Measurements from ENCODE around the gene BSG. TPM values are rescaled to one million over a fixed set of nuclear protein-coding genes. Genes with fewer than 3 reads are reported as not detected.

Gene BSG
- polyA plus RNA-seq, 2 donors, result 189 to 210 TPM

DNA sequence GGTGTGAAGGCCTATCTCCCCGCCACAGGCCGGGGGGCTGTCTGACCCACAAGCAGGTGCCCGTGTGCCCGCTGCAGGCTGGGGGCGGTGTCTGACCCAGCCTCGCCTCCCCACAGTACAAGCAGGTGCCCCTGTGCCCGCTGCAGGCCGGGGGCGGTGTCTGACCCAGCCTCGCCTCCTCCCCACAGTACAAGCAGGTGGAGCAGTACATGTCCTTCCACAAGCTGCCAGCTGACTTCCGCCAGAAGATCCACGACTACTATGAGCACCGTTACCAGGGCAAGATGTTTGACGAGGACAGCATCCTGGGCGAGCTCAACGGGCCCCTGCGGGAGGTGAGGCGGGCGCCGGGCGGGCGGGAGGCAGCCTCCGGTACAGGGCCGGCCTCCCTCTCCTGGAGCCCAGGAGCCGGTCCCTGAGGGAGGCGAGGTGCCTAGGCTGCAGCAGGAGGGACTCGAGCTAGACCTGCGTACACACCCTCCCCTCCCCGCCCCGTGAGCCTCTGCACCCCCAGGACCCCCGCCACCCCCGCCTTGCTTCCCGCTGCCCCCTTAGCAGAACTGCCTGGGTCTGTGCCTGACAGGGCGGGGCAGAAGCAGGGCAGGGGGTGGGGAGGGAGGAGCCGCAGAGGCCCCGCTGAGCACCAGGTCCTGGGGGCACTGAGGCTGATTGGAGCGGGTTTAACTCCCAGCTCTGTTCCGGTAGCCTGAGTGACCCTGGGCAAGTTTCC is 37.8 kb downstream of the BSG start:
- H3K36me3 ChIP-seq (ENCODE audit: control insufficient read depth in 2 of 2, insufficient read depth in 2 of 2, low read length in 1 of 2), result no peaks in the 10 kb centered on the region
- H3K27me3 ChIP-seq (ENCODE audit: control insufficient read depth in 1 of 2, insufficient read depth in 2 of 2, low read length in 2 of 2), result peaks cover 0 to 4% of the 10 kb centered on the region in 2 donors
- H3K4me1 ChIP-seq (ENCODE audit: control insufficient read depth in 2 of 2, insufficient read depth in 2 of 2, low read length in 1 of 2), result no peaks in the 10 kb centered on the region
- no peaks in the 10 kb centered on the region for H3K9me3 ChIP-seq (ENCODE audit: control insufficient read depth in 2 of 2, insufficient read depth in 1 of 2, low read depth in 1 of 2, low read length in 1 of 2)
- peak overlapping the region; percentile 13 to 34 for H3K27ac ChIP-seq (ENCODE audit: low read depth in 2 of 2, low read length in 1 of 2)
- WGBS, 2 donors, result 39 to 49% methylated on average over 32 to 38 of the region's 38 CpGs
- peak overlapping the region in 1 of 2 donors; percentile 33 for H3K4me3 ChIP-seq (ENCODE audit: low read depth in 1 of 2, low read length in 2 of 2)

DNA sequence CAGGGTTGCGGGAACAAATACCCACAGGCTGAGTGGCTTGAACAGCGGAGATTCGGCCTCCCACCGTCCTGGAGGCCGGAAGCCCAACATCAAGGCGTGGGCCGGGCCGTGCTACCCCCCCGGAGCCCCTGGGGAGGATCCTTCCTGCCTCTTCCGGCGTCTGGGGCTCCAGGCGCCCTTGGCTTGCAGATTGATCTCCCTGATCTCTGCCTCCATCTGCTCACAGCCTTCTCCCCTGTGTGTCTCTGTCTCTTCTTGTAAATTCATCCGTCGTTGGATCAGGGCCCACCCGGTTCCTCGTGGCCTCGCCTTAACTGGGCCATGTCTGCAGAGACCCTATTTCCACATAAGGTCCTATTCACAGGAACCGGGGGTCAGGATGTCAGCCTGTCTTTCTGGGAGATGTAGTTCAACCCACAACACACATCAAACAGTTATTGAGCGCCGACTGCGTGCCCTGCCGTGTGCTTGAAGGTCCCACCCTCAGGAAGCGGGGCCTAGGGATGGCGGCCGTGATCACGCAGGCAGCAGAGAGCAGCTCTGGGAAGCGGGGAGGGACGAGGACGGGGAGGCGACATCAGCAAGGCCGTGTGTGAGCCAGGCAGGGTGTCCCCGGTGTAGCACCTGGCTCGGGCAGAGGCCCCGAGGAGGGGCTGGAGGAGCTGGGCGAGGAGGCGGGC is 38.5 kb downstream of the BSG start:
- peak overlapping the region; percentile 11 to 34 for H3K27ac ChIP-seq (ENCODE audit: low read depth in 2 of 2, low read length in 1 of 2)

DNA sequence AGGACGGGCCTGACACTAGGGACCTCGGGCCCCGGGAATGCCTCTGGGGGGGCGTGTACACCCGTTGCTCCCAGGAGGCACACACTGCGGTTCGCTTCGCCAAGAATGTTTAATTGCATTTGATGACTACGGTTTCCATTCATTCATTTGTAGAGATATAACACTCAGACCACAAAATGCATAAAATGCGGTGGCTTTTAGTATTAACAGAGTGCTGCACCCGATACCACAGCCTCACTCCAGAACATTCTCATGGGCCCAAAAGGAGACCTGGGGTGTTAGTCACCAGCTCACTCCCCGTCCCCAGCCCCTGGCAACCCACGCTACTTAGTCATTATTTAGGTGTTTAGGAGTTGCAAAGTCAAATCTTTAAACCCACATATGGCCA is 39.1 kb downstream of the BSG start:
- WGBS, 2 donors, result 32 to 36% methylated on average over 13 of the region's 13 CpGs
- peak overlapping the region in 1 of 2 donors; percentile 24 for H3K4me3 ChIP-seq (ENCODE audit: low read depth in 1 of 2, low read length in 2 of 2)
- H3K9me3 ChIP-seq (ENCODE audit: control insufficient read depth in 2 of 2, insufficient read depth in 1 of 2, low read depth in 1 of 2, low read length in 1 of 2), result peaks cover 0 to 2% of the 10 kb centered on the region in 2 donors
- H3K4me1 ChIP-seq (ENCODE audit: control insufficient read depth in 2 of 2, insufficient read depth in 2 of 2, low read length in 1 of 2), result peaks cover 0 to 3% of the 10 kb centered on the region in 2 donors
- H3K36me3 ChIP-seq (ENCODE audit: control insufficient read depth in 2 of 2, insufficient read depth in 2 of 2, low read length in 1 of 2), result no peaks in the 10 kb centered on the region
- peaks cover 0 to 4% of the 10 kb centered on the region in 2 donors for H3K27me3 ChIP-seq (ENCODE audit: control insufficient read depth in 1 of 2, insufficient read depth in 2 of 2, low read length in 2 of 2)
- H3K27ac ChIP-seq (ENCODE audit: low read depth in 2 of 2, low read length in 1 of 2), result no peak overlapping the region

More for the DNA sequence above, 38.5 kb downstream of the BSG start:
- H3K4me3 ChIP-seq (ENCODE audit: low read depth in 1 of 2, low read length in 2 of 2), result peak overlapping the region in 1 of 2 donors; percentile 33
- H3K4me1 ChIP-seq (ENCODE audit: control insufficient read depth in 2 of 2, insufficient read depth in 2 of 2, low read length in 1 of 2), result no peaks in the 10 kb centered on the region
- H3K36me3 ChIP-seq (ENCODE audit: control insufficient read depth in 2 of 2, insufficient read depth in 2 of 2, low read length in 1 of 2), result no peaks in the 10 kb centered on the region
- peaks cover 0 to 2% of the 10 kb centered on the region in 2 donors for H3K9me3 ChIP-seq (ENCODE audit: control insufficient read depth in 2 of 2, insufficient read depth in 1 of 2, low read depth in 1 of 2, low read length in 1 of 2)
- 29 to 31% methylated on average over 36 of the region's 36 CpGs for WGBS, 2 donors
- peaks cover 0 to 4% of the 10 kb centered on the region in 2 donors for H3K27me3 ChIP-seq (ENCODE audit: control insufficient read depth in 1 of 2, insufficient read depth in 2 of 2, low read length in 2 of 2)

DNA sequence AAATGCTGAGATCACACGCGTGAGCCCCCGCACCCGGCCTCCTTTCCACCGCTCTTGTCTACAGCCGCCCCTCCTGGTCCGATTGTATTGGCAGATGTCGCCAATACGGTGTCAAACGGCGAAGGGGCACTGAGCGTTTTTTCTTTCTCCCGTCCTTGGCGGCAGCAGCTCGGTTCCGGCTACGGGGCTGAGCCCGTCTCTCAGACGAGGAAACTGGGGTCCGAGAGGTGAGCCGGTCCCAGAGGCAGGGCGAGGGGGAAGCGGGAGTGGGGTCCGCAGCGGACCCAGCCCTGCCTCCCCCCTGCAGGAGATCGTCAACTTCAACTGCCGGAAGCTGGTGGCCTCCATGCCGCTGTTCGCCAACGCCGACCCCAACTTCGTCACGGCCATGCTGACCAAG is 40.5 kb downstream of the BSG start:
- no peak overlapping the region for H3K27ac ChIP-seq (ENCODE audit: low read depth in 2 of 2, low read length in 1 of 2)
- H3K4me1 ChIP-seq (ENCODE audit: control insufficient read depth in 2 of 2, insufficient read depth in 2 of 2, low read length in 1 of 2), result peaks cover 0 to 3% of the 10 kb centered on the region in 2 donors
- H3K4me3 ChIP-seq (ENCODE audit: low read depth in 1 of 2, low read length in 2 of 2), result no peak overlapping the region
- peaks cover 0 to 1% of the 10 kb centered on the region in 2 donors for H3K36me3 ChIP-seq (ENCODE audit: control insufficient read depth in 2 of 2, insufficient read depth in 2 of 2, low read length in 1 of 2)
- H3K9me3 ChIP-seq (ENCODE audit: control insufficient read depth in 2 of 2, insufficient read depth in 1 of 2, low read depth in 1 of 2, low read length in 1 of 2), result peaks cover 0 to 2% of the 10 kb centered on the region in 2 donors
- WGBS, 2 donors, result 78 to 86% methylated on average over 33 of the region's 33 CpGs
- H3K27me3 ChIP-seq (ENCODE audit: control insufficient read depth in 1 of 2, insufficient read depth in 2 of 2, low read length in 2 of 2), result peaks cover 0 to 4% of the 10 kb centered on the region in 2 donors

DNA sequence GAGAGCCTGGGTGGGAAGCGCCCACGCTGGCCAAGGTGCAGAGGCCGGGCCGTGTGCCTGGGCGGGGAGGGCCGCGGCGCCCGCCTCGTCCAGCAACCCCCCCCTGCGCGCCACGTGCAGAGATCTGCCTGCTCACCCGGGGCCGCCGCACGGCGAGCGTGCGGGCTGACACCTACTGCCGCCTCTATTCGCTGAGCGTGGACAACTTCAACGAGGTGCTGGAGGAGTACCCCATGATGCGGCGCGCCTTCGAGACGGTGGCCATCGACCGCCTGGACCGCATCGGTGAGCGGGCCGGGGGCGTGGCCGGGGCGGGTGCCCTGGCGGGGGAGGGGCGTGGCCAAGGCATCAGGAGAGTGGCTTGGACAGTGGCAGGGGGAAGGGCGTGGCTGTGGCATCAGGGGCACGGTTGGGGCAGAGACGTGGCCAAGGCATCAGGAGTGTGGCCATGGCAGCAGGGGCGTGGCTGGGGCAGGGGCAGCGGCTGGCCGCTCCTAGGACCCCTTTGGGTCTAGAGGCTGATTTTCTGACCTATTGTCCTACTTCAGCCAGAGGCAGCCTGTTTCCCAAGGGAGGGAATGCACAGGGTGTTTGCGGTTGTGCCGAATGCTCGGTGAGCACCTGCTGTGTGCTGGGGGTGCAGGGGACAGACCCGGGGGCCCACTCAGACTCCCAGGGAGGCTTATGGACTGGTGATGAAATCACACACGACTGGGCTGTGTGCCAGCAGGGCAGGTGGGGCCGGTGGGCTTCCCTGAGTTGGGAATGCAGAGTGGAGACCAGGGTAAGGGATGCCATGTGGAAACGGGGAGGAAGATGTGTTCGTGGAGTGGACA is 41.6 kb downstream of the BSG start:
- no peak overlapping the region for H3K27ac ChIP-seq (ENCODE audit: low read depth in 2 of 2, low read length in 1 of 2)
- no peak overlapping the region for H3K4me3 ChIP-seq (ENCODE audit: low read depth in 1 of 2, low read length in 2 of 2)
- H3K27me3 ChIP-seq (ENCODE audit: control insufficient read depth in 1 of 2, insufficient read depth in 2 of 2, low read length in 2 of 2), result peaks cover 0 to 4% of the 10 kb centered on the region in 2 donors
- peaks cover 0 to 11% of the 10 kb centered on the region in 2 donors for H3K36me3 ChIP-seq (ENCODE audit: control insufficient read depth in 2 of 2, insufficient read depth in 2 of 2, low read length in 1 of 2)
- H3K9me3 ChIP-seq (ENCODE audit: control insufficient read depth in 2 of 2, insufficient read depth in 1 of 2, low read depth in 1 of 2, low read length in 1 of 2), result peaks cover 0 to 4% of the 10 kb centered on the region in 2 donors
- WGBS, 2 donors, result 76 to 78% methylated on average over 43 to 54 of the region's 54 CpGs
- H3K4me1 ChIP-seq (ENCODE audit: control insufficient read depth in 2 of 2, insufficient read depth in 2 of 2, low read length in 1 of 2), result peaks cover 0 to 3% of the 10 kb centered on the region in 2 donors

DNA sequence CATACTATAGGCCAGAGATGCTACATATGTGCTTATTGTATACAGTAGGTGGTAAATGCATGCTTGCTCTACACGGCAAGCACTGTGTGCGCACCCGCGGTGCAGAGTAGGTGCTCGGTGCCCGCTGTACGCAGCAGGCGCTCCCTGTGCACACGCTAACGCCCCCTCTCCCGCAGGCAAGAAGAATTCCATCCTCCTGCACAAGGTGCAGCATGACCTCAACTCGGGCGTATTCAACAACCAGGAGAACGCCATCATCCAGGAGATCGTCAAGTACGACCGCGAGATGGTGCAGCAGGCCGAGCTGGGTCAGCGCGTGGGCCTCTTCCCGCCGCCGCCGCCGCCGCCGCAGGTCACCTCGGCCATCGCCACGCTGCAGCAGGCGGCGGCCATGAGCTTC is 43.2 kb downstream of the BSG start:
- Histone ChIP-seq H3K27ac (ENCODE audit: low read depth in 2 of 2, low read length in 1 of 2) (peak overlapping the region in 1 of 2 donors; percentile 11), H3K4me3 (ENCODE audit: low read depth in 1 of 2, low read length in 2 of 2) (no peak overlapping the region), H3K4me1 (ENCODE audit: control insufficient read depth in 2 of 2, insufficient read depth in 2 of 2, low read length in 1 of 2) (peaks cover 0 to 3% of the 10 kb centered on the region in 2 donors), H3K27me3 (ENCODE audit: control insufficient read depth in 1 of 2, insufficient read depth in 2 of 2, low read length in 2 of 2) (peaks cover 0 to 4% of the 10 kb centered on the region in 2 donors), H3K9me3 (ENCODE audit: control insufficient read depth in 2 of 2, insufficient read depth in 1 of 2, low read depth in 1 of 2, low read length in 1 of 2) (peaks cover 0 to 4% of the 10 kb centered on the region in 2 donors), H3K36me3 (ENCODE audit: control insufficient read depth in 2 of 2, insufficient read depth in 2 of 2, low read length in 1 of 2) (peaks cover 0 to 27% of the 10 kb centered on the region in 2 donors)
- 17 to 24% methylated on average over 33 of the region's 33 CpGs for WGBS, 2 donors

DNA sequence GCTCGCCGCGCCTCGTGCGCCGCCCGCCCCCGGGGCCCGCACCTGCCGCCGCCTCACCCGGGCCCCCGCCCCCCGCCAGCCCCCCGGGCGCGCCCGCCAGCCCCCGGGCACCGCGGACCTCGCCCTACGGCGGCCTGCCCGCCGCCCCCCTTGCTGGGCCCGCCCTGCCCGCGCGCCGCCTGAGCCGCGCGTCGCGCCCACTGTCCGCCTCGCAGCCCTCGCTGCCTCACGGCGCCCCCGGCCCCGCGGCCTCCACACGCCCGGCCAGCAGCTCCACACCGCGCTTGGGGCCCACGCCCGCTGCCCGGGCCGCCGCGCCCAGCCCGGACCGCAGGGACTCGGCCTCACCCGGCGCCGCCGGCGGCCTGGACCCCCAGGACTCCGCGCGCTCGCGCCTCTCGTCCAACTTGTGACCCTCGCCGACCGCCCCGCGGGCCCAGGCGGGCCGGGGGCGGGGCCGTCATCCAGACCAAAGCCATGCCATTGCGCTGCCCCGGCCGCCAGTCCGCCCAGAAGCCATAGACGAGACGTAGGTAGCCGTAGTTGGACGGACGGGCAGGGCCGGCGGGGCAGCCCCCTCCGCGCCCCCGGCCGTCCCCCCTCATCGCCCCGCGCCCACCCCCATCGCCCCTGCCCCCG is 43.8 kb downstream of the BSG start:
- WGBS, 2 donors, result 16 to 25% methylated on average over 23 to 97 of the region's 97 CpGs
- Histone ChIP-seq H3K4me3 (ENCODE audit: low read depth in 1 of 2, low read length in 2 of 2) (peak overlapping the region; percentile 6 to 53), H3K27ac (ENCODE audit: low read depth in 2 of 2, low read length in 1 of 2) (no peak overlapping the region), H3K4me1 (ENCODE audit: control insufficient read depth in 2 of 2, insufficient read depth in 2 of 2, low read length in 1 of 2) (peaks cover 0 to 3% of the 10 kb centered on the region in 2 donors), H3K27me3 (ENCODE audit: control insufficient read depth in 1 of 2, insufficient read depth in 2 of 2, low read length in 2 of 2) (peaks cover 0 to 2% of the 10 kb centered on the region in 2 donors), H3K9me3 (ENCODE audit: control insufficient read depth in 2 of 2, insufficient read depth in 1 of 2, low read depth in 1 of 2, low read length in 1 of 2) (peaks cover 0 to 4% of the 10 kb centered on the region in 2 donors), H3K36me3 (ENCODE audit: control insufficient read depth in 2 of 2, insufficient read depth in 2 of 2, low read length in 1 of 2) (peaks cover 0 to 30% of the 10 kb centered on the region in 2 donors)

DNA sequence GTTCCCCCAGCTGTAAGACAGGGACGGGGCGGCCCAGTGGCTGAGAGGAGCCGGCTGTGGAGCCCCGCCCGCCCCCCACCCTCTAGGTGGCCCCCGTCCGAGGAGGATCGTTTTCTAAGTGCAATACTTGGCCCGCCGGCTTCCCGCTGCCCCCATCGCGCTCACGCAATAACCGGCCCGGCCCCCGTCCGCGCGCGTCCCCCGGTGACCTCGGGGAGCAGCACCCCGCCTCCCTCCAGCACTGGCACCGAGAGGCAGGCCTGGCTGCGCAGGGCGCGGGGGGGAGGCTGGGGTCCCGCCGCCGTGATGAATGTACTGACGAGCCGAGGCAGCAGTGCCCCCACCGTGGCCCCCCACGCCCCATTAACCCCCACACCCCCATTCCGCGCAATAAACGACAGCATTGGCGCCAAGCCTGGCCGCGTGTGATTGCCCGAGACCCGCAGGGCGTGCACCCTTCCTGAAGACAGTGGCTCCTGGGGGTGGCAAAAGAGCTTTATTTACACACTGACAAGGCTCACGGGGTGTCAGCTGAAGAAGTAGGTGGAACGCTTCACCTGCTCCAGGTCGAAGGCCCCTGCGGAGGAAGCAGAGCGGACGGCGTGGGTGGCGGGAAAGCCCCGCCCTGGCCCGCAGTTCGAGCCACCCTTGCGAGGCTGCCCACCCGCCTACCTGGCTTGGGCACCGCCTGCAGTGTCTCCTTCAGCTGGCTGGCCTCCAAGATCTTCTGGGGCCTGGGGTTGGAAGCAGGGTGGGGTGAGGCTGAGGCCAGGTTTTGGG is 44.5 kb downstream of the BSG start:
- Histone ChIP-seq H3K36me3 (ENCODE audit: control insufficient read depth in 2 of 2, insufficient read depth in 2 of 2, low read length in 1 of 2) (peaks cover 0 to 37% of the 10 kb centered on the region in 2 donors), H3K27me3 (ENCODE audit: control insufficient read depth in 1 of 2, insufficient read depth in 2 of 2, low read length in 2 of 2) (no peaks in the 10 kb centered on the region), H3K27ac (ENCODE audit: low read depth in 2 of 2, low read length in 1 of 2) (peak overlapping the region; percentile 54 to 58), H3K9me3 (ENCODE audit: control insufficient read depth in 2 of 2, insufficient read depth in 1 of 2, low read depth in 1 of 2, low read length in 1 of 2) (peaks cover 0 to 4% of the 10 kb centered on the region in 2 donors), H3K4me1 (ENCODE audit: control insufficient read depth in 2 of 2, insufficient read depth in 2 of 2, low read length in 1 of 2) (peaks cover 0 to 3% of the 10 kb centered on the region in 2 donors), H3K4me3 (ENCODE audit: low read depth in 1 of 2, low read length in 2 of 2) (peak overlapping the region in 1 of 2 donors; percentile 53)
- WGBS, 2 donors, result 74 to 75% methylated on average over 53 to 58 of the region's 58 CpGs
